Activated CD4-positive, CD25-positive, alpha-beta regulatory T cell (primary cell): Measurements from ENCODE around the gene LRRC38.
"Not testable (repeated sequence)": the region's sequence is repeated elsewhere in the genome, so short reads cannot be mapped to it uniquely, and the experiment has no call there.

ENCODE experiments used
- DNase-seq, 4 experiments: peaks; one replicate each; lab custom pipeline; 2025; lab: John Stamatoyannopoulos, UW

The LRRC38 gene

GRCh38 chr1:13513895-13514546, at the start of gene LRRC38:
TSS of gene LRRC38 (minus strand) at chr1:13514003. CDS start at chr1:13513593, 410 bp downstream.
- DNase-seq, result no peak

GRCh38 chr1:13562981-13563380, 49.2 kb upstream of the LRRC38 start:
- DNase-seq, result not testable (repeated sequence)

- DNase-seq, result no peak
Observed at GRCh38 chr1:13560541-13560940, 46.7 kb upstream of the LRRC38 start.

- DNase-seq, result no peak
Observed at GRCh38 chr1:13556224-13556764, 42.5 kb upstream of the LRRC38 start.

GRCh38 chr1:13554798-13555197, 41.0 kb upstream of the LRRC38 start:
- no peak for DNase-seq

- no peak for DNase-seq
Observed at GRCh38 chr1:13550663-13551062, 36.9 kb upstream of the LRRC38 start.

GRCh38 chr1:13549521-13549920, 35.7 kb upstream of the LRRC38 start:
- no peak for DNase-seq

GRCh38 chr1:13549021-13549420, 35.2 kb upstream of the LRRC38 start:
- DNase-seq, result no peak

GRCh38 chr1:13548281-13548680, 34.5 kb upstream of the LRRC38 start:
- no peak for DNase-seq

- DNase-seq, result no peak
Observed at GRCh38 chr1:13546791-13547190, 33.0 kb upstream of the LRRC38 start.

- DNase-seq, result no peak
Observed at GRCh38 chr1:13544221-13544556, 30.4 kb upstream of the LRRC38 start.

GRCh38 chr1:13543451-13544220, 29.8 kb upstream of the LRRC38 start:
- DNase-seq, result no peak

- DNase-seq, result no peak
Observed at GRCh38 chr1:13541435-13542215, 27.8 kb upstream of the LRRC38 start.

- DNase-seq, result no peak
Observed at GRCh38 chr1:13540866-13541265, 27.1 kb upstream of the LRRC38 start.

GRCh38 chr1:13539683-13540082, 25.9 kb upstream of the LRRC38 start:
- DNase-seq, result no peak

- DNase-seq, result no peak
Observed at GRCh38 chr1:13538832-13539231, 25.0 kb upstream of the LRRC38 start.

- no peak for DNase-seq
Observed at GRCh38 chr1:13536571-13536970, 22.8 kb upstream of the LRRC38 start.

- no peak for DNase-seq
Observed at GRCh38 chr1:13535227-13535626, 21.4 kb upstream of the LRRC38 start.

- no peak for DNase-seq
Observed at GRCh38 chr1:13528320-13528719, 14.5 kb upstream of the LRRC38 start.

- DNase-seq, result no peak
Observed at GRCh38 chr1:13523780-13524477, 10.1 kb upstream of the LRRC38 start.

GRCh38 chr1:13520985-13521384, 7.2 kb upstream of the LRRC38 start:
- no peak for DNase-seq

GRCh38 chr1:13517193-13517812, 3.5 kb upstream of the LRRC38 start:
- DNase-seq, result no peak
